OCI-LY7 (cell line): ENCODE data around the gene LCNL1.

Experiments
- EZH2phosphoT487 ChIP-seq: fragments of 200-600 bp; sonication (generic); IDR thresholded peaks from 2 replicates; pipeline ENCODE4 v1.6.1; 2018; ENCODE audit warnings: low read depth, borderline replicate concordance, mild to moderate bottlenecking, mixed run types, antibody characterized with exemption, low read length, moderate library complexity, mixed read lengths
- TF ChIP-seq, protein P1 (sequence below): fragments of 200-600 bp; sonication (generic); conservative IDR thresholded peaks from 2 replicates; pipeline ENCODE4 v1.5.1; 2014; ENCODE audit warnings: mild to moderate bottlenecking, antibody characterized with exemption, low read length, moderate library complexity, mixed read lengths

DNA sequence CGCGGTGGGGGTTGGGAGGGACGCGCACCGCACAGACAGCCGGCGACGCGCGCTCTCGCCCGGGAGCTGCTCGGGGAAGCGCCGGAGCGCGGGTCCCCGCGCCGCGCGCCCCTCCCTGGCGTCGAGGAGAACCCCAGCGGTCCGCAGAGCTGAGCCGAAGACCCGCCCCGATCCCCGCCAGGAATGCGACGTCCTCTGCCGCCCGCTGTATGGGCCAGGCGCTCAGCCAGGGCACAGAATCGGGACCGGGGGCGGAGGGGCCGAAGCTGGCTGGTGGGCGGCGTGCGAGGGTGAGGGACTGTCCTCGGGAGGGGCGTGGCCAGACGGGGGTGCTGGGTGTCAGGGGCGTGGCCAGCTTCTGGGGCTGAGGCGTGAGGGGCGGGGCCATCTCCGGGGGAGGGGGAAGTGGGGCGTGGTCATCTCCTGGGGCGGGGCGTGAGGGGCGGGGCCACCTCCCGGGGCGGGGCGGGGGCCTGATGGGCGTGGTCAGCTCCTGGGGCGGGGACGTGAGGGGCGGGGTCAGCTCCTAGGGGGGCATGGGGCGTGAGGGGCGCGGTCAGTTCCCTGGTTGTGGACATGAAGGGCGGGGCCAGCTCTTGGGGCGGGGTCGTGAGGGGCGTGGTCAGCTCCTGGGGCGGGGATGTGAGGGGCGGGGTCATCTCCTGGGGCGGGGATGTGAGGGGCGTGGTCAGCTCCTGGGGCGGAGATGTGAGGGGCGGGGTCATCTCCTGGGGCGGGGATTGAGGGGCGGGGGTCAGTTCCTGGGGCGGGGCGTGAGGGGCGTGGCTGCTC is 4.5 kb upstream of the LCNL1 start:
- TF ChIP-seq, protein P1, sequence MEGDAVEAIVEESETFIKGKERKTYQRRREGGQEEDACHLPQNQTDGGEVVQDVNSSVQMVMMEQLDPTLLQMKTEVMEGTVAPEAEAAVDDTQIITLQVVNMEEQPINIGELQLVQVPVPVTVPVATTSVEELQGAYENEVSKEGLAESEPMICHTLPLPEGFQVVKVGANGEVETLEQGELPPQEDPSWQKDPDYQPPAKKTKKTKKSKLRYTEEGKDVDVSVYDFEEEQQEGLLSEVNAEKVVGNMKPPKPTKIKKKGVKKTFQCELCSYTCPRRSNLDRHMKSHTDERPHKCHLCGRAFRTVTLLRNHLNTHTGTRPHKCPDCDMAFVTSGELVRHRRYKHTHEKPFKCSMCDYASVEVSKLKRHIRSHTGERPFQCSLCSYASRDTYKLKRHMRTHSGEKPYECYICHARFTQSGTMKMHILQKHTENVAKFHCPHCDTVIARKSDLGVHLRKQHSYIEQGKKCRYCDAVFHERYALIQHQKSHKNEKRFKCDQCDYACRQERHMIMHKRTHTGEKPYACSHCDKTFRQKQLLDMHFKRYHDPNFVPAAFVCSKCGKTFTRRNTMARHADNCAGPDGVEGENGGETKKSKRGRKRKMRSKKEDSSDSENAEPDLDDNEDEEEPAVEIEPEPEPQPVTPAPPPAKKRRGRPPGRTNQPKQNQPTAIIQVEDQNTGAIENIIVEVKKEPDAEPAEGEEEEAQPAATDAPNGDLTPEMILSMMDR, result no peak
- no peak for TF ChIP-seq EZH2phosphoT487
